A549 (cell line): ENCODE measurements around the gene TMEM184C. TPM values are rescaled to one million over a fixed set of nuclear protein-coding genes. Genes with fewer than 3 reads are reported as not detected.

Experiments used
- ATAC-seq, 2 experiments: fragments of 200-7000 bp in 1 of 2; fragments of >200 bp in 1 of 2; cut with Nextera tagmentation in 1 of 2; cut with Tn5 transposase in 1 of 2; 3 replicates each; pipeline versions ENCODE4 v1.8.0 to v1.9.1; 2018 to 2020; ENCODE audit warnings: mild to moderate bottlenecking in 1 of 2, moderate library complexity in 1 of 2
- CTCF ChIA-PET: fragments of 300-600 bp; sonication (Branson Sonifier 250); formaldehyde crosslinking; extraction: SDS; loops from one replicate; lab custom pipeline; 2021; ENCODE audit warnings: antibody characterized with exemption, inconsistent platforms; lab: Yijun Ruan, JAX
- POLR2A ChIA-PET: fragments of 350-600 bp; formaldehyde crosslinking; extraction: SDS; loops from one replicate; lab custom pipeline; 2021; ENCODE audit warnings: antibody characterized with exemption, inconsistent platforms; lab: Yijun Ruan, JAX
- DNase-seq, 2 experiments: peaks; one replicate each; pipeline versions ENCODE4 v3.0.0 to v3.0.0-alpha.2; 2011 to 2016; ENCODE audit warnings: low read depth in 1 of 2, low spot score in 1 of 2
- FAIRE-seq: peaks from 2 replicates; lab custom pipeline; 2011; peaks lifted over from hg19 to GRCh38; lab: Jason Lieb, UNC
- H3K27ac ChIP-seq, 2 experiments: fragments of >200 bp; sonication (Bioruptor Twin); formaldehyde crosslinking; 3 replicates each; pipeline ENCODE4 v1.5.1; 2016 to 2017
- H3K4me1 ChIP-seq: fragments of >200 bp; sonication (Bioruptor Twin); formaldehyde crosslinking; 3 replicates; pipeline ENCODE4 v1.6.1; 2016
- H3K4me2 ChIP-seq: fragments of >200 bp; sonication (Bioruptor Twin); formaldehyde crosslinking; 3 replicates; pipeline ENCODE4 v1.6.1; 2016
- H3K4me3 ChIP-seq: fragments of >200 bp; sonication (Bioruptor Twin); formaldehyde crosslinking; 3 replicates; pipeline ENCODE4 v1.5.1; 2016
- H3K9me3 ChIP-seq: fragments of >200 bp; sonication (Bioruptor Twin); formaldehyde crosslinking; 3 replicates; pipeline ENCODE4 v1.6.1; 2016
- CBX8 ChIP-seq: fragments of 200-600 bp; sonication (generic); IDR thresholded peaks from 2 replicates; pipeline ENCODE4 v1.6.1; 2016
- CHD2 ChIP-seq: fragments of 150-350 bp; IDR thresholded peaks from 2 replicates; pipeline ENCODE4 v1.6.1; 2014; ENCODE audit warnings: low read length; ENCODE audit not compliant: partially characterized antibody
- CHD4 ChIP-seq: fragments of 200-600 bp; sonication (generic); IDR thresholded peaks from 2 replicates; pipeline ENCODE4 v1.6.1; 2016; ENCODE audit warnings: antibody characterized with exemption, mild to moderate bottlenecking, borderline replicate concordance
- EP300 ChIP-seq, 2 experiments: fragments of >200 bp; sonication (Bioruptor Twin); formaldehyde crosslinking; IDR thresholded peaks; 2 replicates in 1 of 2; 3 replicates in 1 of 2; pipeline ENCODE4 v1.6.1; 2016 to 2017
- HDAC2 ChIP-seq: fragments of 200-600 bp; sonication (generic); IDR thresholded peaks from 2 replicates; pipeline ENCODE4 v1.6.1; 2016
- HEYL ChIP-seq: fragments of 250-450 bp; sonication (Bioruptor Pico); IDR thresholded peaks from 2 replicates; pipeline ENCODE4 v1.8.0; 2021; ENCODE audit warnings: mild to moderate bottlenecking, moderate library complexity
- HOXA7 ChIP-seq: fragments of 250-450 bp; sonication (Bioruptor Pico); IDR thresholded peaks from 2 replicates; pipeline ENCODE4 v1.5.0; 2020; ENCODE audit warnings: mild to moderate bottlenecking, moderate library complexity
- HOXB5 ChIP-seq: fragments of 250-450 bp; sonication (Bioruptor Pico); IDR thresholded peaks from 2 replicates; pipeline ENCODE4 v1.5.0; 2020; ENCODE audit warnings: mild to moderate bottlenecking, moderate library complexity
- JUN ChIP-seq, 2 experiments: fragments of >200 bp; sonication (Bioruptor Twin); formaldehyde crosslinking; IDR thresholded peaks; 2 replicates in 1 of 2; 3 replicates in 1 of 2; pipeline ENCODE4 v1.6.1; 2016 to 2017
- KDM5A ChIP-seq: fragments of 200-600 bp; sonication (generic); IDR thresholded peaks from 2 replicates; pipeline ENCODE4 v1.6.1; 2016; ENCODE audit warnings: antibody characterized with exemption, mild to moderate bottlenecking
- NR3C1 ChIP-seq: fragments of >200 bp; sonication (Bioruptor Twin); formaldehyde crosslinking; IDR thresholded peaks from 3 replicates; pipeline ENCODE4 v1.6.1; 2017
- PHF8 ChIP-seq: fragments of 200-600 bp; sonication (generic); IDR thresholded peaks from 2 replicates; pipeline ENCODE4 v1.6.1; 2016; ENCODE audit warnings: low read depth, mild to moderate bottlenecking, antibody characterized with exemption, moderate library complexity, borderline replicate concordance
- RFX5 ChIP-seq: fragments of 450-650 bp; IDR thresholded peaks from 2 replicates; pipeline ENCODE4 v1.7.1; 2014; ENCODE audit warnings: antibody characterized with exemption, mild to moderate bottlenecking, moderate library complexity
- RNF2 ChIP-seq: fragments of 200-600 bp; sonication (generic); IDR thresholded peaks from 2 replicates; pipeline ENCODE4 v1.6.1; 2016; ENCODE audit warnings: low read depth, mild to moderate bottlenecking, antibody characterized with exemption, moderate library complexity, borderline replicate concordance
- SMC3 ChIP-seq: fragments of >200 bp; sonication (Bioruptor Twin); formaldehyde crosslinking; IDR thresholded peaks from 3 replicates; pipeline ENCODE4 v1.6.1; 2018; ENCODE audit warnings: inconsistent platforms
- TFCP2L1 ChIP-seq: fragments of 250-450 bp; sonication (Bioruptor Pico); IDR thresholded peaks from 2 replicates; pipeline ENCODE4 v1.5.0; 2021; ENCODE audit warnings: mild to moderate bottlenecking
- TP53 ChIP-seq: fragments of 250-450 bp; sonication (Bioruptor Pico); IDR thresholded peaks from 2 replicates; pipeline ENCODE4 v1.5.0; 2021; ENCODE audit warnings: mild to moderate bottlenecking, moderate library complexity
- ZFP36 ChIP-seq: fragments of 450-650 bp; IDR thresholded peaks from 2 replicates; pipeline ENCODE4 v1.6.1; 2014; ENCODE audit warnings: borderline replicate concordance; ENCODE audit not compliant: partially characterized antibody
- ZNF302 ChIP-seq: fragments of 250-450 bp; sonication (Bioruptor Pico); IDR thresholded peaks from 2 replicates; pipeline ENCODE4 v1.9.0; 2021; ENCODE audit warnings: inconsistent platforms, mild to moderate bottlenecking, moderate library complexity
- WGBS: methylation state at CpG from one replicate; pipeline ENCODE4 v1.1.6; 2017; ENCODE audit errors: missing lambda C conversion rate; 5-methylcytosine and 5-hydroxymethylcytosine counted together
- polyA plus RNA-seq, 4 experiments: library from polyadenylated mRNA; depleted of rRNA in 3 of 4; stranded (reverse); fragments of >200 nt; fragmentation: RNase III in 1 of 4; extraction: RNeasy Plus Mini Kit Qiagen cat#74134 plus additional on column Dnase treatment in 1 of 4; gene quantifications; 2 replicates in 3 of 4; 3 replicates in 1 of 4; pipeline ENCODE4 v1.2.3, GENCODE V29; 2011 to 2017
- TF ChIP-seq, protein P1 (sequence below): IDR thresholded peaks from 2 replicates; pipeline ENCODE4 v1.6.1; 2012
- TF ChIP-seq, protein P2 (sequence below): fragments of 150-350 bp; IDR thresholded peaks from 2 replicates; pipeline ENCODE4 v1.6.1; 2014; ENCODE audit warnings: low read depth, mild to moderate bottlenecking, low read length

TMEM184C gene
- polyA plus RNA-seq, 2 of the 4 experiments (the other 2 are of a cell fraction) = 17.6 to 25.2 TPM

DNA sequence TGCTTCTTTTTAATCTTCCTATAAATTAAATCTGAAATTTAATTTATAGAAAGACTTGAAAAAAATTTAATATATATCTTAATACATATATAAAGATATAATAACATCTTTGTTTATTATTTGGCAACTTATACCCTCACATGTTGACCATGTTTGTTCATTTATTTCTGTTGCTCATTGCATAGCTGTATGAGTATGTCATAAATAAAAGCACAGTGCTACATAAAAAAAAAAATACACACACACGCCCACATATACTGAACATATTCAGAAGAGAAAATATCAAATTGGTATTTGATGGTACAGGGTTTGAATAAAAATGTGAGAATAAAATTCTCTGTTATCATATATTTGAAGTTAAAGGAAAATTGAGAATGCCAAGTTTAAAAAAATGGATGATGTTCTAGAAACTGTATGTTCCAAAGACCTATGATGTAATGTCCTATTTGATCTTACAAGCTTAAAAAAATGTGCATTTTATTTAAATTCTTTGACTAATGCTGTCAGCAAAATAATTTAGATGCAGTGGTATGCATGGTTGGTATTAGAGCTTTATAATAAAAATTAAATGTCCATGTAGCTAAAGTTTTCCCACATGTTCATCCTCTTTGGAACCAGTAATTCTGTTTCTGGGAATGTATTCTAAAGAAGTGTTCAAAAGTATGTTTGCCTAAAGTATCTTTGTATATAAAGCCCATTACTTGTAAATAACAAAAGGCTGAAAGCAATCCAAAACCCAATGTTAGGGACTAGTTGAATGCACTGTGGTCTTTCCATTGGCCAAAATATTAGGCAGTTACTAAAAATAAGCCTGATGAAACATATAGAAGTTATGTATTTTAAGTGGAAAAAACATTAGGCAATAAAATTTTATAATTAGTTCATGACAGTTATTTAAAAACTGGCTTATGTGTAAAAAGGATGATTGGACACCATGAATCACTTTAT, 12.9 kb downstream of the TMEM184C start:
- DNase-seq (no peak), ATAC-seq (no peak), FAIRE-seq (no peak)
- CTCF ChIA-PET = interaction anchor here (0.7 to 1.6 kb wide), 3 partner anchors 60 to 237 kb away, joined by 3 to 7 read pairs (median 5); no protein-coding TSS in a partner anchor
- WGBS = 85% methylated on average over 1 of the region's 1 CpG
- Histone ChIP-seq H3K27ac (no peak overlapping the region), H3K4me1 (no peaks in the 10 kb centered on the region), H3K4me3 (no peak overlapping the region), H3K9me3 (no peaks in the 10 kb centered on the region), H3K4me2 (no peak overlapping the region)
- POLR2A ChIA-PET = no interaction called here
- TF ChIP-seq TFCP2L1 (CRISPR knock-in tag) = no peak
- no peak for TF ChIP-seq RNF2
- TF ChIP-seq NR3C1 = no peak

DNA sequence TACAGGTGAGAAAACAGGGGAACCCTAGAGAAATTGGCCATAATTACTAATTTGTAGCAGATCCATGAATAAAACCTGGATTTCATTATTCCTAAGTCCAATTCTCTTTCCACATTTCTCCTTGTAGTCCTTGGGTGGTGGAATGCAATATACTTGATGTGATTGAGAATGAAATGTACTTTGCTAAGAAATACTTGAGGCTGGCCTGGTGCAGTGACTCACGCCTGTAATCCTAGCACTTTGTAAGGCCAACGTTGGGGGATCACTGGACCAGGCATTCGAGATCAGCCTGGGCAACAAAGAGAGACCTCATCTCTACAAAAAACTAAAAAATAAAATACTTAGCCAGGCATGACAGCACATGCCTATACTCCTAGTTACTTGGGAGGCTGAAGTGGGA, 15.9 kb downstream of the TMEM184C start:
- TF ChIP-seq CHD2 (no peak), ZNF302 (no peak), HOXB5 (CRISPR knock-in tag) (no peak), SMC3 (no peak), PHF8 (no peak), JUN (IDR thresholded peaks at IDR 0.05) (no peak), HDAC2 (no peak)
- no peak for ATAC-seq
- no peaks in the 10 kb centered on the region for H3K9me3 ChIP-seq
- H3K4me3 ChIP-seq = no peak overlapping the region
- ChIA-PET POLR2A (no interaction called here), CTCF (no interaction called here)
- 83% methylated on average over 3 of the region's 3 CpGs for WGBS
- no peak for FAIRE-seq
- no peak overlapping the region for H3K27ac ChIP-seq
- no peaks in the 10 kb centered on the region for H3K4me1 ChIP-seq
- DNase-seq = no peak
- no peak overlapping the region for H3K4me2 ChIP-seq

DNA sequence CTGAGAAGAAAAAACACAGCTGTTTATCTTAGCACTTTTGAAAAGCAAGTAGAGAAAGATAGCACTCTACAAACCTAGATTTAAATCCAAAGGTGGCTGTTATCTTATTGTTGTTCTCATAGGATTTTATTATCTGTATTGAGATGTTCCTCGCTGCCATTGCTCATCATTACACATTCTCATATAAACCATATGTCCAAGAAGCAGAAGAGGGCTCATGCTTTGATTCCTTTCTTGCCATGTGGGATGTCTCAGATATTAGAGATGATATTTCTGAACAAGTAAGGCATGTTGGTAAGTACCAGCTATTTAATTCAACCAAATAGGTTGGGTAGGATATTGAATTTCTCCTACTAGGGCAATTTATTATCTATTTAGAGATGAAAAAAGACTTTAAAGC, 16.4 kb downstream of the TMEM184C start:
- ATAC-seq (no peak), DNase-seq (no peak), FAIRE-seq (no peak)
- 89% methylated on average over 1 of the region's 1 CpG for WGBS
- Histone ChIP-seq H3K4me1 (no peaks in the 10 kb centered on the region), H3K4me3 (no peak overlapping the region), H3K9me3 (no peaks in the 10 kb centered on the region), H3K27ac (no peak overlapping the region), H3K4me2 (no peak overlapping the region)
- POLR2A ChIA-PET = no interaction called here
- CTCF ChIA-PET = interaction anchor here (0.9 kb wide), 1 partner anchor 34 kb away, joined by 3 read pairs; no protein-coding TSS in a partner anchor
- TF ChIP-seq CBX8 (no peak), CHD4 (no peak), EP300 (IDR thresholded peaks at IDR 0.05) (no peak), RFX5 (no peak), HEYL (no peak), JUN (IDR thresholded peaks at IDR 0.05) (no peak), ZFP36 (no peak), HDAC2 (no peak), HOXA7 (no peak), TP53 (no peak), KDM5A (no peak)
- TF ChIP-seq, protein P1, sequence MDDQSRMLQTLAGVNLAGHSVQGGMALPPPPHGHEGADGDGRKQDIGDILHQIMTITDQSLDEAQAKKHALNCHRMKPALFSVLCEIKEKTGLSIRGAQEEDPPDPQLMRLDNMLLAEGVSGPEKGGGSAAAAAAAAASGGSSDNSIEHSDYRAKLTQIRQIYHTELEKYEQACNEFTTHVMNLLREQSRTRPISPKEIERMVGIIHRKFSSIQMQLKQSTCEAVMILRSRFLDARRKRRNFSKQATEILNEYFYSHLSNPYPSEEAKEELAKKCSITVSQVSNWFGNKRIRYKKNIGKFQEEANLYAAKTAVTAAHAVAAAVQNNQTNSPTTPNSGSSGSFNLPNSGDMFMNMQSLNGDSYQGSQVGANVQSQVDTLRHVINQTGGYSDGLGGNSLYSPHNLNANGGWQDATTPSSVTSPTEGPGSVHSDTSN = no peak
- TF ChIP-seq, protein P2, sequence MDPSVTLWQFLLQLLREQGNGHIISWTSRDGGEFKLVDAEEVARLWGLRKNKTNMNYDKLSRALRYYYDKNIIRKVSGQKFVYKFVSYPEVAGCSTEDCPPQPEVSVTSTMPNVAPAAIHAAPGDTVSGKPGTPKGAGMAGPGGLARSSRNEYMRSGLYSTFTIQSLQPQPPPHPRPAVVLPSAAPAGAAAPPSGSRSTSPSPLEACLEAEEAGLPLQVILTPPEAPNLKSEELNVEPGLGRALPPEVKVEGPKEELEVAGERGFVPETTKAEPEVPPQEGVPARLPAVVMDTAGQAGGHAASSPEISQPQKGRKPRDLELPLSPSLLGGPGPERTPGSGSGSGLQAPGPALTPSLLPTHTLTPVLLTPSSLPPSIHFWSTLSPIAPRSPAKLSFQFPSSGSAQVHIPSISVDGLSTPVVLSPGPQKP = no peak
